HL-60 (cell line): Measurements from ENCODE around the gene SPAG8.

Source experiments
- DNase-seq, 2 experiments: peaks; one replicate each; pipeline ENCODE4 v3.0.0-alpha.2; 2010 to 2020; ENCODE audit warnings: low read depth in 1 of 2, low spot score in 1 of 2
- H3K27ac ChIP-seq: fragments of 250-450 bp; sonication (Bioruptor Pico); replicated peaks from 2 replicates; pipeline ENCODE4 v1.5.1; 2020; ENCODE audit warnings: mild to moderate bottlenecking, moderate library complexity
- H3K27me3 ChIP-seq: fragments of 250-450 bp; sonication (Bioruptor Pico); 2 replicates; pipeline ENCODE4 v1.5.1; 2021; ENCODE audit warnings: mild to moderate bottlenecking, moderate library complexity; ENCODE audit not compliant: insufficient read depth, poor library complexity, severe bottlenecking
- H3K4me3 ChIP-seq: replicated peaks from 2 replicates; pipeline ENCODE4 v1.5.1; 2011; ENCODE audit warnings: mild to moderate bottlenecking, control low read depth, low read length; ENCODE audit not compliant: insufficient read depth
- GABPA ChIP-seq: IDR thresholded peaks from 2 replicates; pipeline ENCODE4 v1.6.1; 2012; ENCODE audit warnings: low read depth
- POLR2AphosphoS5 ChIP-seq: IDR thresholded peaks from 2 replicates; pipeline ENCODE4 v1.6.1; 2012; ENCODE audit warnings: low read depth
- SPI1 ChIP-seq: IDR thresholded peaks from 2 replicates; pipeline ENCODE4 v1.6.1; 2012; ENCODE audit warnings: low read depth, mild to moderate bottlenecking, borderline replicate concordance
- TF ChIP-seq, protein P1 (sequence below): IDR thresholded peaks from 2 replicates; pipeline ENCODE4 v1.6.1; 2012; ENCODE audit warnings: low read depth; ENCODE audit not compliant: insufficient replicate concordance
- TF ChIP-seq, protein P2 (sequence below): IDR thresholded peaks from one replicate; pipeline ENCODE4 v1.5.1; 2011; ENCODE audit warnings: low read length, control low read depth, inconsistent platforms; ENCODE audit not compliant: insufficient read depth

The SPAG8 gene

DNA sequence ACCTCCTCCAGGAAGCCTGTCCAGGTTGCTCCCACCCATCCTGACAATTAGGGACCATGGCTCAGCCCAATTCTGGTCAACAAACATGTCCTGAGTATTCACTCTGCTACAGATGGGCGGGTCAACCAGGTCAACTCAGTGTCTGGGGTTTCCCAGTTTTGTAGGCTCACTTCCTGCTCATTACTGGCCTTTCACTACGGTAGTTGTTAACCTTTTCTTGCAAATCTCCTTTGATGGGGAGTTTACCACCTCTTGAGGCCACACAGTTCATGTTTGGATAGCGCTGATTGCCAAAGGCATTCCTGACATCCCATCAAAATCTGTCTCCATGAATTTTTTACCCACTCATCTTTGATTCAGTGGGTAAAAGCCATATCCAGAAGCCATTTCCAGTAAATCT lies 30.7 kb upstream of the SPAG8 start:
- DNase-seq: no peak
- Histone ChIP-seq H3K27me3 (peaks cover 38% of the 10 kb centered on the region), H3K4me3 (no peak overlapping the region), H3K27ac (no peak overlapping the region)
- TF ChIP-seq, protein P1, sequence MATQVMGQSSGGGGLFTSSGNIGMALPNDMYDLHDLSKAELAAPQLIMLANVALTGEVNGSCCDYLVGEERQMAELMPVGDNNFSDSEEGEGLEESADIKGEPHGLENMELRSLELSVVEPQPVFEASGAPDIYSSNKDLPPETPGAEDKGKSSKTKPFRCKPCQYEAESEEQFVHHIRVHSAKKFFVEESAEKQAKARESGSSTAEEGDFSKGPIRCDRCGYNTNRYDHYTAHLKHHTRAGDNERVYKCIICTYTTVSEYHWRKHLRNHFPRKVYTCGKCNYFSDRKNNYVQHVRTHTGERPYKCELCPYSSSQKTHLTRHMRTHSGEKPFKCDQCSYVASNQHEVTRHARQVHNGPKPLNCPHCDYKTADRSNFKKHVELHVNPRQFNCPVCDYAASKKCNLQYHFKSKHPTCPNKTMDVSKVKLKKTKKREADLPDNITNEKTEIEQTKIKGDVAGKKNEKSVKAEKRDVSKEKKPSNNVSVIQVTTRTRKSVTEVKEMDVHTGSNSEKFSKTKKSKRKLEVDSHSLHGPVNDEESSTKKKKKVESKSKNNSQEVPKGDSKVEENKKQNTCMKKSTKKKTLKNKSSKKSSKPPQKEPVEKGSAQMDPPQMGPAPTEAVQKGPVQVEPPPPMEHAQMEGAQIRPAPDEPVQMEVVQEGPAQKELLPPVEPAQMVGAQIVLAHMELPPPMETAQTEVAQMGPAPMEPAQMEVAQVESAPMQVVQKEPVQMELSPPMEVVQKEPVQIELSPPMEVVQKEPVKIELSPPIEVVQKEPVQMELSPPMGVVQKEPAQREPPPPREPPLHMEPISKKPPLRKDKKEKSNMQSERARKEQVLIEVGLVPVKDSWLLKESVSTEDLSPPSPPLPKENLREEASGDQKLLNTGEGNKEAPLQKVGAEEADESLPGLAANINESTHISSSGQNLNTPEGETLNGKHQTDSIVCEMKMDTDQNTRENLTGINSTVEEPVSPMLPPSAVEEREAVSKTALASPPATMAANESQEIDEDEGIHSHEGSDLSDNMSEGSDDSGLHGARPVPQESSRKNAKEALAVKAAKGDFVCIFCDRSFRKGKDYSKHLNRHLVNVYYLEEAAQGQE: no peak
- TF ChIP-seq GABPA: no peak
- TF ChIP-seq SPI1: no peak
- TF ChIP-seq POLR2AphosphoS5: no peak
- TF ChIP-seq, protein P2, sequence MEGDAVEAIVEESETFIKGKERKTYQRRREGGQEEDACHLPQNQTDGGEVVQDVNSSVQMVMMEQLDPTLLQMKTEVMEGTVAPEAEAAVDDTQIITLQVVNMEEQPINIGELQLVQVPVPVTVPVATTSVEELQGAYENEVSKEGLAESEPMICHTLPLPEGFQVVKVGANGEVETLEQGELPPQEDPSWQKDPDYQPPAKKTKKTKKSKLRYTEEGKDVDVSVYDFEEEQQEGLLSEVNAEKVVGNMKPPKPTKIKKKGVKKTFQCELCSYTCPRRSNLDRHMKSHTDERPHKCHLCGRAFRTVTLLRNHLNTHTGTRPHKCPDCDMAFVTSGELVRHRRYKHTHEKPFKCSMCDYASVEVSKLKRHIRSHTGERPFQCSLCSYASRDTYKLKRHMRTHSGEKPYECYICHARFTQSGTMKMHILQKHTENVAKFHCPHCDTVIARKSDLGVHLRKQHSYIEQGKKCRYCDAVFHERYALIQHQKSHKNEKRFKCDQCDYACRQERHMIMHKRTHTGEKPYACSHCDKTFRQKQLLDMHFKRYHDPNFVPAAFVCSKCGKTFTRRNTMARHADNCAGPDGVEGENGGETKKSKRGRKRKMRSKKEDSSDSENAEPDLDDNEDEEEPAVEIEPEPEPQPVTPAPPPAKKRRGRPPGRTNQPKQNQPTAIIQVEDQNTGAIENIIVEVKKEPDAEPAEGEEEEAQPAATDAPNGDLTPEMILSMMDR: no peak

GRCh38 chr9:35842020-35842745 lies 30.1 kb upstream of the SPAG8 start:
- Histone ChIP-seq H3K27ac (no peak overlapping the region), H3K4me3 (no peak overlapping the region)
- no peak for DNase-seq

GRCh38 chr9:35841645-35841900 lies 29.5 kb upstream of the SPAG8 start:
- peaks cover 34% of the 10 kb centered on the region for H3K27me3 ChIP-seq
- no peak for DNase-seq
- no peak overlapping the region for H3K4me3 ChIP-seq
- TF ChIP-seq SPI1: no peak
- TF ChIP-seq, protein P2: no peak
- no peak for TF ChIP-seq GABPA
- TF ChIP-seq POLR2AphosphoS5: no peak
- TF ChIP-seq, protein P1: no peak
- H3K27ac ChIP-seq: no peak overlapping the region

More at GRCh38 chr9:35842020-35842745, 30.1 kb upstream of the SPAG8 start:
- TF ChIP-seq GABPA (no peak), SPI1 (no peak), POLR2AphosphoS5 (no peak)
- TF ChIP-seq, protein P1: no peak
- TF ChIP-seq, protein P2: no peak
- H3K27me3 ChIP-seq: peaks cover 34% of the 10 kb centered on the region
